GM19099 (cell line): ENCODE measurements around the gene CD2AP.

Source experiments
- POLR2A ChIP-seq: IDR thresholded peaks from 3 replicates; pipeline ENCODE4 v1.6.1; 2011; ENCODE audit warnings: low read depth; ENCODE audit not compliant: insufficient read length; ENCODE audit errors: extremely low read depth

Gene CD2AP

DNA sequence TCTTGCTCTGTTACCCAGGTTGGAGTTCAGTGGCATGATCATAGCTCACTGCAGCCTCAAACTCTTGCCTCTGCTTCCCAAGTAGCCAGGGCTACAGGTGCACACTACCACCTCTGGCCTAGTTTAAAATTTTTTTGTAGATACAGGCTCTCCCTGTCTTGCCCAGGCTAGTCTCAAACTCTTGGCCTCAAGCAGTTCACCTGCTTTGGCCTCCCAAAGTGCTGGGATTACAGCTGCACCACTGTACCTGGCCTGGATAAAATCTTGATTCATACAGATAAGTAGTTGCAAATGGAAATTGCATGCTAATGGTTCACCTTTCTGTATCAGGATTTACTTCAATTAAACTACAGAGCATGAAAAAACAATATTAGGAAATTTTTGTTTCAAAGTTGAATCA, 4.2 kb downstream of the CD2AP start:
- no peak for TF ChIP-seq POLR2A

DNA sequence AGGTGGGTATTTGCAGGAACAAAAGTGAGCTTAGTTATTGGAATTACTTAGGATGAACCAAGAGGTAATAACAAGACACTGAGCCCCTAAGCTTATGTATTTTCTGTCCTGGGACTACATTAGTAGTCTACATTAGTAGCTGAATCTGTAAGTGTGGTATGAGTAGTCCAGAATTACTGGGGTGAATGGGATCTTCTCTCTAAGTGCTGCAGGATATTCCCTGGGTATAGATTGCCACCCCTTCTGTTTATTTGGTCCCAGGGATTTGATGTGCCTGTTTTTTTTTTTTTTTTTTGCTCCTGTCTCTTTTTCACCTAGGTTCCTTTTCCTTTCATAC, 5.9 kb downstream of the CD2AP start:
- TF ChIP-seq POLR2A = no peak

DNA sequence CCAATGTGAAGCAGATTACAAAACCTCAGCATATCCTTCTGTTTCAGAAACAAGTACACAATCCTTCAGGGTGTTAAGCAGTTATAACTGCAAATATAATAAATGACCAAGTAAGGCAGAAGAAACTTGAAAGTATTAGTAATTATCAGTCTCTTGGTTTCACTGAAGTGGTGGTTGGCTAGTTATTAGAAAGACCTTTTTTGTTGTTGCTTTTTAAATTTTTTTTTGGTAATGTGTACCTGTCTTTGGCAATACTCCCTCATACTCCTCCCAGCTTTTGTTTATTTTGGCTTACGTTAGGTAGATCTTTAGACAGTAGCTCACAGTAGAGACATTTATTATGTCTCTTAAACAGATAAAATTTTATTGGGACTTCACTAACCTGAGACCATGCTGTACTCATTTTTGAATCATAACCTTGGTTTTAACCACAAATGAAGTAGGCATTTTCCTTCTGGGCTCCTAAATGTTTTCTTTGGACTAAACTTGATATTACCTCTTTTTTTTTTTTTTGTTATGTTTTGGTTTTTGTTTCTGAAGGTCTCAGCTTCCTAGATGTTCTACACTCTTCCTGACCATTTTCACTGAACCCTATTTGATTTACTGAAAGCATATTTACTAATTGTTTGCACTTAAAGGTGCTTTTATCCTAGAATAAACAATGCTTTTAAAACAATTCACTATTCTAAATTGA, 6.4 kb downstream of the CD2AP start:
- no peak for TF ChIP-seq POLR2A

DNA sequence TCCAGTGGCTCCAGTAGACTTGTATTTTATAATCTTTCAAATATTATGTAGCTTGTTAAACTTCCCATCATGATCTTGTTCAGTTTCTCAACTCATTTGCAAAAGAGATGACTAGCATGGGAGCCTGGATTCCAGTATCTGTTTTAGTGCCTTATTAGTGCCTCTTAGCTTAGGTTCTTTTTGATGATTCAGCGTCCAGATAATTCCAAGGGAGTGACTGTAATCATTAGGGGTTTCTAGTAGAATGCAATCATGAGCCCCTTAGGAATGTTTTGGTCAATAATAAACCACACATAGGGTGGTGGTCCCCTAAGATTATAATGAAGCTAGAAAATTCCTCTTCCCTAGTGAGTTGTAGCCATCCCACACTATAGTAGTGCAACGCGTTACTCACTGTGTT, 7.0 kb downstream of the CD2AP start:
- no peak for TF ChIP-seq POLR2A

DNA sequence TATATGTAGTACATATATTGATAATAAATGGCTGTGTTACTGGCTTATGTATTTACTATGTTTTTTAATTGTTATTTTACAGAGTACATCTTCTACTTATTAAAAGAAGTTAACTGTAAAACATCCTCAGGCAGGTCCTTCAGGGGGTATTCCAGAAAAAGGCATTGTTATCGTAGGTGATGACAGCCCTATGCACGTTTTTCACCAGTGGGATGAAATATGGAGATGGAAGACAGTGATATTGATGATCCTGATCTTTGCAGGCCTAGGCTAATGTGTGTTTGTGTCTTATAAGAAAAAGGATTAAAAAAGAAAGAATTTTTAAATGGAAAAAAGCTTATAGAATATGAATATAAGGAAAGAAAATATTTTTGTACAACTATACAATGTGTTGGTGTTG, 7.5 kb downstream of the CD2AP start:
- no peak for TF ChIP-seq POLR2A

DNA sequence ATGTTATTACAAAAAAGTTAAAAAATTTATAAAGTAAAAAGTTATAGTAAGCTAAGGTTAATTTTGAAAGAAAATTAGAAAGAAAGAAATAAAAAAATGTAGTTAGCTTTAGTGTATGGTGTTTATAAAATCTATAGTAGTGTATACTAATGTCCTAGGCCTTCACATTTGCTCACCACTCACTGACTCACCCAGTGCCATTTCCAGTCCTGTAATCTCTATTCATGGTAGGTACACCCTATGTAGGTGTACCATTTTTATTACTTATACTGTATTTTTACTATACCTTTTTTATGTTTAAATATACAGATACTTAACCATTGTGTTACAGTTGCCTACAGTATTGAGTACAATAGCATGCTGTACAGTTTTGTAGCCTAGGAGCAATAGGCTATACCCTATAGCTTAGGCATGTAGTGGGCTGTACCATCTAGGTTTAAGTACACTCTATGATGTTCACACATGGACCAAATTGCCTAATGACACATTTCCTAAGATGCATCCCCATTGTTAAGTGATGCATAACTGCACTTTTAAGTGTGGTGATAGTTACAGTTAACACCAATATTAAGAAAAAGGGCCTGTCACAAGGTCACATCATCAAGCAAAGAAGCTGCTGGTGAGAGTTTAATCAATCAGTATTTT, 8.0 kb downstream of the CD2AP start:
- no peak for TF ChIP-seq POLR2A

DNA sequence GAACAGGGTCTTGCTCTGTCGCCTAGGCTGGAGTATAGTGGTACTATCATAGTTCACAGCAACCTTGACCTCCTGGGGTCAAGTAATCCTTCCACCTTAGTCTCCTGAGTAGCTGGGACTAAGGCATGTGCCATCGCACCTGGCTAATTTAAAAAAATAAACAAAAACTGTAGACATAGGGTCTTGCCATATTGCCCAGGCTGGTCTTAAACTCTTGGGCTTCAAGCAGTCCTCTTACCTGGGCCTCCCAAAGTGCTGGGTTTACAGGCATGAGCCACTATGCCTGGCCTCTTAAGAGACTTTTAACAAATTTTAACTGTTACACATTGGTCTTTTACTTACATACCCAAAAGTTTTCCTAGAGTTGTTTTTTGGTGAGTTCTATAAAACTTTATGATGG, 12.4 kb downstream of the CD2AP start:
- no peak for TF ChIP-seq POLR2A

DNA sequence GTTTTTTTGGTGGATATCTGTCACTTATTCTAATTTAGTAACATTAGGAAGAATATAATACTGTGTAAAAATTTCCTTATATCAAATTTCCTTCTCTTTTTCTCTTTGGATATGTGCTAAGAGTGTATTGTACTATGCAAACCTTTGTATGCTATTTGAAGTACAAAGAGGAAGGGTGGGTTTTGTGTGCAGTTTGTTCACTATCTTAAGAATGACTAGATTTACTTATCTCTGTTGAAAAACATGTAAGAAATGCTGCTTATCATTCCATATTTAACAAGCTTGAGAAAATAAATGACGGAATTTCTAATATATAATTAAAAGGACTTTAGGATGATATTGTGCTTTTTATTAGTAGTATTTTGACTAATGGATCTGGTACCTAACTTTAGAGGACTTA, 13.1 kb downstream of the CD2AP start:
- no peak for TF ChIP-seq POLR2A

DNA sequence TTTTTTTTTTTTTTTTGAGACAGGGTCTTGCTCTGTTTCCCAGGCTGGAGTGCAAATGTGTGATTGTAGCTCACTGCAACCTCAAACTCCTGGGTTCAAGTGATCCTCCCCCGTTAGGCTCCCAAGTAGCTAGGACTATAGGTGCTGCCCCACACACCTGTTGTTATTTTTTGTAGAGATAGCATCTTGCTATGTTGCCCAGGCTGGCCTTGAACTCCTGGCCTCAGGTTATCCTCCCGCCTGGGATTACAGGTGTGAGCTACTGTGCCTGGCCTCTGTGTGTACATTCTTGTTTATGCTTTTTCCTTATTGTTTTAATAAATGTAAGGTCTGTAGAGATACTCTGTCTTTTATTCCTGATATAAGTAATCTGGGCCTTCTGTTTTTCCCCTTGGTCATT, 14.8 kb downstream of the CD2AP start:
- no peak for TF ChIP-seq POLR2A

DNA sequence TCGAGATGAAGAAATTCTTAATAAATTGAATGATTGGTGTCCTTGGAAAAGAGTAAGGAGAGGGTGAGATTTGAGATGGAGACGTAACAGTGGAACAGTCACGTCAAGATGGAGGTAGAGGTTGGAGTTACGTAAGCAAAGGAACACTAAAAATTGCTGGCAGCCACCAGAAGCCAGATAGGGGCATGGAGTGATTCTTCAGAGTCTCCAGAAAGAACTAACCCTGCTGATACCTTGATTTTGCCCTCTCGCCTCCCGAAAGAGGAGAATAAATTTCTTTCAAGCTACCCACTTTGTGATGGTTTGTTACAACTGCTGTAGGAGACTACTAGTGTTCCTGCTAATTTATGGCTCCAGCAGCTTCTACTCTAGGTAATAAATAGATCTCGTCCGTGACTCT, 17.6 kb downstream of the CD2AP start:
- TF ChIP-seq POLR2A = no peak

DNA sequence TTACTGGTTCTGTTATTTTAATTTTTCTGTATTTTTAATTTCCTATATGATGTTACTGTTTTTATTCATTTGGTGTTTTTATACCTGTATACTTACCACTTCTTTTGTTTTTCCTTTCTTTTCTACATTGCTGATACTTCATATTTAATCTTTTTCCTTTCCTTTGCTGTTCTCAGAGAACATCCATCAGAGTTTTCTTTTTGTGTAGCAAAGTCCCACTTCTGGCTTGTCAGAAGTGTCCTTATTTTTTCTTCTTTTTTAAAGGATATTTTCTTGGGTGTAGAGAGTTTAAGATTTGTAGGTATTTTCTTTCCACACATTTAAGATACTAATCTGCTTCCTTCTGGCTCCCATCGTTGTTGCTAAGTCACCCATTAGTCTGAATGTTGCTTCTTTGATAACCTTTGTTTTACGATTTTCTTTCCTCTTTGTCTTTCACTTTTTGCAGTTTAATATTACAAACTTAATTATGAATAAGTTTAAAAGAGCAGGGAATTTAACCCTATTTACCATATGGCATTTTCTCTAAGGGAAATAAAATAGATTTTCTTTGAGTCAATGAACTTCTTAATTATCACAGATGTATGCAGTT, 18.5 kb downstream of the CD2AP start:
- no peak for TF ChIP-seq POLR2A

DNA sequence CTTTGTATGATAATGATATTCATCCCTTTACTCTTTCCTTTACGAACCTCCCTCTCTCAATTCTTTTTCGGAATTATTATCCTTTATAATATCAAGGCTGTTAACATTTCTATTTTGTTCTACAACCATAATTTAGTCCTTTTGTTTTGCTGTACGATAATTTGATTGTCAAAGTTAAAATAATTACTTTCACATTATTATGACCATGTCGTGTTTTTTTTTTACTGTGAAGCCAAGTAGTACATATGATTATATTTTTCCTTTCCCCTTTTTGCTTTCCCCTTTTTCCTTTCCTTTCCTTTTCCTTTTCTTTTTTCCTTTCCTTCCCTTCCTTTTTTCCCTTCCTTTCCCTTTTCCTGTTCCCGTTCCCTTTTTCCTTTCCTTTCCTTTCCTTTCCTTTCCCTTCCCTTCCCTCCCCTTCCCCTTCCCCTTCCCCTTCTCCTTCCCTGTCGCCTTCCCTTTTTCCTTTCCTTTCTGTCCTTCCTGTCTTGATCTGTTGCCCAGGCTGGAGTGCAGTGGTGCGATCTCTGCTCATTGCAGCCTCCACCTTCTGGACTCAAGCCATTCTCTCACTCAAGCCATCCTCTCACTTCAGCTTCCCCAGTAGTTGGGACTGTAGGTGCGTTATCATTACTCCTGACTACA, 19.5 kb downstream of the CD2AP start:
- no peak for TF ChIP-seq POLR2A

DNA sequence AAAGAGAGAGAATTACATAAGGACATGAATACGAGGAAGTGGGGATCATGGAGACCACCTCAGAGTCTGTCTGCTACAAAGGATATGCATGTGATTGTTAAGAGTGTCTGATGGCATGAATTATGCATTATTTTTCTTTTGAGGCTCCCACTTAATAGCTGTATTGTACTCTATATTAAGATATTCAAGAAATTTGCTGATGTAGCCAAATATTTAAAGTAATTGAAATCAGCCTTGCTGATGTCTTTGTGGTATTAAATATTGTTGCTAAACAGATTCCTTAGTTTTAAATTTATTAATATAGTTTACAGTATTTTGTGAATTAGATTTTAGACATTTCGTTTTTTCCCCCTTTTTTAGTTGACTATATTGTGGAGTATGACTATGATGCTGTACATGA, 25.3 kb downstream of the CD2AP start:
- no peak for TF ChIP-seq POLR2A

DNA sequence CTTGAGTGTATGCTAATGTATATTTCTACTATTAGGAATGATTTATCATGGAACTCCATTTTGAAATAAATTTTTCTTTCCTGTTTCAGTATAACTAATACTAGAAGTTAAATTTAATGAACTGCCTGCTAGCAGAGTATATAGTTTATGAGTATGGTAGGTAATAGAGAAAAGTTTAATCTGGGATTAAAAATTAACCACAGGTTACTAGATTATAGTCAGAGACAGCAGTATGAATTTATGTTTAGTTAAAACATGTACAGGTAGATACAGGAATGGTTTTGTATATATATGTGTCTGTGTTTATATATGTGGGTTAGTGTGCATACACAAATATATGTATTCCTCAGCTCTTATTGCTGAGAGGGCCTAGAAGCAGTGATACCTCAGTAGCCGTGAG, 32.3 kb downstream of the CD2AP start:
- no peak for TF ChIP-seq POLR2A

DNA sequence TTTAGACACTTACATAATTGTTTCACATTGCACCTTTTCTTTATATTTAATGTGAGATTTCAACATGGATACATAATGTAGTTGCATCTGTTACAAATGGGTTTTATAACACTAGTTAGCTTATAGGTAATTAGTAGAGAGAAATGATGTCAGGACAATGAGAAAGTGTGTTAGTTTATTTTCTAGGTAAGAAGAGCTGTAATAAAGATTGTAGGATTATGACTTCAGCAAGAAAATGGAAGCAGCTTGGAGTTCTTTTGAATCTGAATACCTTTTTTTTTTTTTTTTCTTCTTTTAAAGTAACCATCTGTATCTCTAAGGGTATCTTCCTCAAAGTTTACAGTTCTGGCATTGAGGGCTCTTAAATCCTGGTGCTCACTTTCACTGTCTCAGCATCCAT, 35.3 kb downstream of the CD2AP start:
- no peak for TF ChIP-seq POLR2A

DNA sequence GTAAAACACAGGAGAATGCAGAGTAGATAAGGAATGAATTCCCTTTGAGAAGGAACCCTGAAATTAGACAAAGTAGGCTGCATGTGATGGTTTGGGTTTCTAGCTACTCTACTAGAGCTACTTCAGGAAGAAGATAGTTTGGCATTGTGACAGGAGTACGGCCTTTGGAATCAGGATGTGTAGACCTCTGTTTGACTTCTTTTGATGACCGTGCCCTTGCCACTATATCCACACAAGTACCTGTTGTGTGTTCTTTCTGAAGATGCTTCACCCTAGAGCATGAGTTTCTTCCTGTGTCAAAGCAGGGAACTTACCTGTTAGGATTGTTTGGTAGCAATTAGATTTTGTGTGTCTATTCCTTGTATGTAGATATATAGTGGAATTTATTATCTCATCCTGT, 41.7 kb downstream of the CD2AP start:
- no peak for TF ChIP-seq POLR2A
